Measurements from ENCODE around the gene BCKDK. TPM values are rescaled to one million over a fixed set of nuclear protein-coding genes. Genes with fewer than 3 reads are reported as not detected.

BCKDK gene
- total RNA-seq, 1 donor = 28.1 TPM

DNA sequence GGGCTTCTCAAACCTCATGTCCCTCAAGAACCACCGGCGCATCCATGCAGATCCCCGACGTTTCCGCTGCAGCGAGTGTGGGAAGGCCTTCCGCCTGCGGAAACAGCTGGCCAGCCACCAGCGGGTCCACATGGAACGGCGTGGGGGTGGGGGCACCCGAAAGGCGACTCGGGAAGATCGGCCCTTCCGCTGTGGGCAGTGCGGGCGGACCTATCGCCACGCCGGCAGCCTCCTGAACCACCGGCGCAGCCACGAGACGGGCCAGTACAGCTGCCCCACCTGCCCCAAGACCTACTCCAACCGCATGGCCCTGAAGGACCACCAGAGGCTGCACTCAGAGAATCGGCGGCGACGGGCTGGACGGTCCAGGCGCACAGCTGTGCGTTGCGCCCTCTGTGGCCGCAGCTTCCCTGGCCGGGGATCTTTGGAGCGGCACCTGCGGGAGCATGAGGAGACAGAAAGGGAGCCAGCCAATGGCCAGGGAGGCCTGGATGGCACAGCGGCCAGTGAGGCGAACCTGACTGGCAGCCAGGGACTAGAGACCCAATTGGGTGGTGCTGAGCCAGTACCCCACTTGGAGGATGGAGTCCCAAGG, 28.1 kb upstream of the BCKDK start:
- H3K4me3 ChIP-seq (ENCODE audit: low read depth, low read length) = no peak overlapping the region
- no peak for DNase-seq (ENCODE audit: low read depth)
- TF ChIP-seq, protein P1, sequence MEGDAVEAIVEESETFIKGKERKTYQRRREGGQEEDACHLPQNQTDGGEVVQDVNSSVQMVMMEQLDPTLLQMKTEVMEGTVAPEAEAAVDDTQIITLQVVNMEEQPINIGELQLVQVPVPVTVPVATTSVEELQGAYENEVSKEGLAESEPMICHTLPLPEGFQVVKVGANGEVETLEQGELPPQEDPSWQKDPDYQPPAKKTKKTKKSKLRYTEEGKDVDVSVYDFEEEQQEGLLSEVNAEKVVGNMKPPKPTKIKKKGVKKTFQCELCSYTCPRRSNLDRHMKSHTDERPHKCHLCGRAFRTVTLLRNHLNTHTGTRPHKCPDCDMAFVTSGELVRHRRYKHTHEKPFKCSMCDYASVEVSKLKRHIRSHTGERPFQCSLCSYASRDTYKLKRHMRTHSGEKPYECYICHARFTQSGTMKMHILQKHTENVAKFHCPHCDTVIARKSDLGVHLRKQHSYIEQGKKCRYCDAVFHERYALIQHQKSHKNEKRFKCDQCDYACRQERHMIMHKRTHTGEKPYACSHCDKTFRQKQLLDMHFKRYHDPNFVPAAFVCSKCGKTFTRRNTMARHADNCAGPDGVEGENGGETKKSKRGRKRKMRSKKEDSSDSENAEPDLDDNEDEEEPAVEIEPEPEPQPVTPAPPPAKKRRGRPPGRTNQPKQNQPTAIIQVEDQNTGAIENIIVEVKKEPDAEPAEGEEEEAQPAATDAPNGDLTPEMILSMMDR (IDR thresholded peaks at IDR 0.05; ENCODE audit: insufficient read depth, low read depth, low read length) = no peak

DNA sequence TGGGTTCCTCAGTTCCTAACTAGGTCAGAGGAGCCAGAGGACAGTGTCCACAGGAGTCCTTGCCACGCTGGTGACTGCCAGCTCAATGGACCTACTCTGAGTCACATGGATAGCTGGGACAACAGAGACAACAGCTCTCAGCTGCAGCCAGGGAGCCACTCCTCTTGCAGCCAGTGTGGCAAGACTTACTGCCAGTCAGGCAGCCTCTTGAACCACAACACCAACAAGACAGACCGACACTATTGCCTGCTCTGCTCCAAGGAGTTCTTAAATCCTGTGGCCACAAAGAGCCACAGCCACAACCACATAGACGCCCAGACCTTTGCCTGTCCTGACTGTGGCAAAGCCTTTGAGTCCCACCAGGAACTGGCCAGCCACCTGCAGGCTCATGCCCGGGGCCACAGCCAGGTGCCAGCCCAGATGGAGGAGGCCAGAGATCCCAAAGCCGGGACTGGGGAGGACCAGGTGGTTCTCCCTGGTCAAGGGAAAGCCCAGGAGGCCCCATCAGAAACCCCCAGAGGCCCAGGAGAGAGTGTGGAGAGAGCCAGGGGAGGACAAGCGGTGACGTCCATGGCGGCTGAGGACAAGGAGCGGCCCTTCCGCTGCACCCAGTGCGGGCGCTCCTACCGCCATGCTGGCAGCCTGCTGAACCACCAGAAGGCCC, 27.3 kb upstream of the BCKDK start:
- DNase-seq (ENCODE audit: low read depth) = no peak
- TF ChIP-seq, protein P1 (IDR thresholded peaks at IDR 0.05; ENCODE audit: insufficient read depth, low read depth, low read length) = no peak
- H3K4me3 ChIP-seq (ENCODE audit: low read depth, low read length) = no peak overlapping the region

DNA sequence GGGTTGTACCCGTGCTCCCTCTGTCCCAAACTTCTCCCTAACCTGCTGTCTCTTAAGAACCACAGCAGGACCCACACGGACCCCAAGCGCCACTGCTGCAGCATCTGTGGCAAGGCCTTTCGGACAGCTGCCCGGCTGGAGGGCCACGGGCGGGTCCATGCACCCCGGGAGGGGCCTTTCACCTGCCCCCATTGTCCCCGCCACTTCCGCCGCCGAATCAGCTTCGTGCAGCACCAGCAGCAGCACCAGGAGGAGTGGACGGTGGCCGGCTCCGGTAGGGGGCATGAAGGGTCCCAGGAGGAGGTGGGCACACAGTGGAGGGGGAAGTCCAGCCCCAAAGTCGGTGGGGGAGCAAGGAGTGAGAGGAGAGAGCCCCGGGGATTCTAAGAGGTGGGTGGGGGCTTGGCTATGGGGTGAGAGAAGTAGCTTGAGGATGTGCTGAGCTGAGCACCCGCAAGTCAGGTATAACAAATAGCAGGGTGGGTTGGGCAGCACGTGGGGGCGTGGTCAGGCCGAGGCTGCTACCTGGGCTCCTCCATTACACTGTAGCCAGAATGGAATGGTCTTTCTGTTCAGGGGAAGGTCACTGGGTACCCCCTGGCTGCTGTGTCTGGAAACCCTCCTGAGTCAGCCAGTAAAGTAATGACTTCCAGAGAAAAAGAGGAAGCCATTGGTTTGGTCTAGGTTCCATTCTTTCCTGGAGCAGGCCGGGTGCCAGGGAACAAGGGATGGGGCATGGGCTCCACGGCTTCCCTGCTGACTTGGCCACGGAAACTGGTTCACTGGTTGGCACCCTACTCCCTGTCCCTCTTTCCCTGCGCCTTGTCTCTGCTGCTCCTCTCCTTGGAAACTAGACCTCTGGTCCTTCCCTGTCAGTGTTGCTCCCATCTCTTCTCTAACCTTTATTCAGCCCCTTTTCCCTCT, 26.5 kb upstream of the BCKDK start:
- TF ChIP-seq, protein P1 (IDR thresholded peaks at IDR 0.05; ENCODE audit: insufficient read depth, low read depth, low read length) = no peak
- H3K4me3 ChIP-seq (ENCODE audit: low read depth, low read length) = no peak overlapping the region
- no peak for DNase-seq (ENCODE audit: low read depth)

DNA sequence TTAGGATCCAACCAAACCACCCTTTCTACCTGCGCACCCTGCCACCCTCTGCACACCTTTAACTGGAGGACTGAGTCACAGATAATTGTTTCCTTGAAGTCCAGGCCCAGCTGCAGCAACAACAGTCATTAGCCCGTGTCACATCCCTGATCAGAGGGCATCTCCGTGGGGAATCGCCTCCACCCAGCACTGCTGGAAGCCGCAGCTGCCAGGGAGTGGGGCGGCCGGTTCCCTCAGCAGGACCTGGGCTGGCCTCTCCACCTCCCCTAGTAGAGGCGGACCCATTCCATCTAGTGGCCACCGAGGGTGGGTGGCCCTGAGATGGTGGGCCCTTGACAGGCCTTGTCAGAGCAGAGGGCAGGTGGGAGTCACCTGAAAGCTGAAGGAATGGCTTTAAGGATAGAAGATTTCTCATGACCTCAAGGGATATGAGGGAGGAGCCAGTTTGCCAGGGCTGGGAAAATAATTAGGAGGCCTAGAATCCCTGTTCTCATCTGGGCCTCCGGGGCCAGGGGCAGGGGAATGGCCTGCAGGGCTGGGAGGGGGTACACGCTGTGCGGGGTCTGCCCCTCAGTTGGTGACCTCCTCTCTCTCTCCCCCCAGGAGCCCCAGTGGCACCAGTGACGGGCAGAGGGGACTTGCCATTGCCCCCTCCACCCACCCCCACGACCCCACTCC, 25.7 kb upstream of the BCKDK start:
- DNase-seq (ENCODE audit: low read depth) = no peak
- no peak overlapping the region for H3K4me3 ChIP-seq (ENCODE audit: low read depth, low read length)
- TF ChIP-seq, protein P1 (IDR thresholded peaks at IDR 0.05; ENCODE audit: insufficient read depth, low read depth, low read length) = no peak

DNA sequence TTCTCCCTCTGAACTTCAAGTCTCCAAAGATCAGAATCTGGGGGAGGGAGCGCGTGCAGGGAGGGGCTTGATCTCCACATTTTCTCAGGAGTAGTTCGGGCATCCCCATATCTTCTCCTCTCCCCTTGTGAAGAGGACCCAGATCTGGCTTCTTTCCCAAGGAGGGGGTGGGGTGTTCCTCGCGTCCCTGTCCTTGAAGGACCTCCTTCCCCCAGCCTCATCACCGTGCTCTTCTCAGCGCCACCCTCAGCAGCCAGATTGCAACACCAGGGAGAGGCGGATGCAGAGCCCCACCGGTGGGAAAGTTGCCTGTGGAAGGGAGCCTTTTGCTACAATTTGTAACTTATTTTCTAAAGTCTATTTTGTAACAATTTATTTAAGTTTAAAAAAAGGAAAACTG, 25.1 kb upstream of the BCKDK start:
- no peak for DNase-seq (ENCODE audit: low read depth)
- H3K4me3 ChIP-seq (ENCODE audit: low read depth, low read length) = no peak overlapping the region
- TF ChIP-seq, protein P1 (IDR thresholded peaks at IDR 0.05; ENCODE audit: insufficient read depth, low read depth, low read length) = no peak

DNA sequence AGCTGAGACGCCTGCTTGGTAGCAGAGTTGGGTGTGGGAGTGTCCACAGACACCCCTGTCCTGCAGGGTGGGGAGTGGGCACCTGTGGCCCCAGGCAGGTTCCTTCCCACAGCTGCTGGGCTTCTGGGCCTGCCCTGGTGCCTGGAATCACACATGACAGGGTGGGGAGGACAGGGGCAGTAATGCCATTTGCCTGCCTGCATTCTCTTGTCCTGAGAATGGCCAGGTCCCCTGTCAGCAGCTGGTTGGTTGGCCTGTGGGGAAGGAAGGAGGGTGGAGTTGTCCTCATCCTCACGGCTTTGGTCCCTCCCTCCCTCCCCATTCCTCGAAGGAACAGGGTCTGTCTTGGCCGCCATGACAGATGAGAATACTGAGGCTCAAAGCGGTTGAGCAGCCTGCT, 24.6 kb upstream of the BCKDK start:
- no peak overlapping the region for H3K4me3 ChIP-seq (ENCODE audit: low read depth, low read length)
- TF ChIP-seq, protein P1 (IDR thresholded peaks at IDR 0.05; ENCODE audit: insufficient read depth, low read depth, low read length) = no peak
- DNase-seq (ENCODE audit: low read depth) = no peak
